ENCODE data around the gene SIM2. TPM values are rescaled to one million over a fixed set of nuclear protein-coding genes. Genes with fewer than 3 reads are reported as not detected.
A peak's percentile ranks its signal among the peaks of the same experiment; 100 is the strongest.

Gene SIM2
- total RNA-seq, 1 experiment from 2014 or later: not detected

- Histone ChIP-seq H2BK20ac (ENCODE audit: low read depth, low read length, poor library complexity, severe bottlenecking) (no peak overlapping the region), H3K18ac (ENCODE audit: insufficient read length, low read depth, low read length) (peak overlapping the region; percentile 76), H3K56ac (ENCODE audit: insufficient read length, low read depth, low read length) (no peak overlapping the region), H2AFZ (ENCODE audit: low read length) (no peak overlapping the region), H3K27ac (ENCODE audit: insufficient read length, low read depth, low read length) (peak overlapping the region; percentile 94), H2BK12ac (ENCODE audit: insufficient read length, low read depth, low read length) (no peak overlapping the region), H2AK5ac (ENCODE audit: insufficient read length, low read length) (no peak overlapping the region), H3K4ac (ENCODE audit: low read depth, low read length) (no peak overlapping the region; the same call in 1 of the 2 replicates), H3K9ac (ENCODE audit: extremely low read depth, insufficient read length, low read length) (no peak overlapping the region), H3K9me3 (ENCODE audit: control insufficient read depth, low read depth, low read length) (no peaks in the 10 kb centered on the region), H3K23me2 (ENCODE audit: insufficient read length, low read depth, low read length, poor library complexity, severe bottlenecking) (peaks cover 7% of the 10 kb centered on the region), H3K4me1 (ENCODE audit: insufficient read depth, low read length) (peaks cover 18% of the 10 kb centered on the region; the same call in 1 of the 2 replicates), H4K5ac (ENCODE audit: insufficient read length, low read depth, low read length) (no peak overlapping the region), H2BK15ac (ENCODE audit: low read depth, low read length) (no peak overlapping the region), H3K23ac (ENCODE audit: insufficient read length, low read depth, low read length) (no peak overlapping the region), H3K14ac (ENCODE audit: insufficient read depth, low read length) (no peak overlapping the region), H2BK120ac (ENCODE audit: low read depth, low read length, poor library complexity, severe bottlenecking) (no peak overlapping the region), H4K91ac (ENCODE audit: insufficient read length, low read depth, low read length) (no peak overlapping the region), H3K4me2 (ENCODE audit: insufficient read depth, insufficient read length, low read length) (no peak overlapping the region), H3K79me2 (ENCODE audit: insufficient read depth, low read length) (no peaks in the 10 kb centered on the region), H3K27me3 (ENCODE audit: insufficient read depth, low read length) (peaks cover 5% of the 10 kb centered on the region; the same call in 1 of the 2 replicates), H4K8ac (replicated peaks; ENCODE audit: insufficient read length, low read depth, low read length) (no peak overlapping the region), H3T11ph (ENCODE audit: low read length) (peak overlapping the region; percentile 71), H3K79me1 (ENCODE audit: insufficient read depth, low read depth, low read length, poor library complexity, severe bottlenecking) (no peaks in the 10 kb centered on the region), H2BK5ac (ENCODE audit: insufficient read length, low read length) (no peak overlapping the region), H4K20me1 (ENCODE audit: control insufficient read depth, insufficient read depth, insufficient read length) (no peaks in the 10 kb centered on the region)
- WGBS (ENCODE audit: extremely low coverage, insufficient read length, low lambda C conversion rate): no CpG with 5 or more reads among the region's 2 CpGs
- no peak for TF ChIP-seq CTCF (conservative IDR thresholded peaks at IDR 0.05)
- DNase-seq: no peak
- H3K27me3 Mint-ChIP-seq (ENCODE audit: low read depth): peaks cover 30% of the 10 kb centered on the region
- peak overlapping the region; percentile 13 to 63 for H3K4me3 Mint-ChIP-seq
- H3K4me1 Mint-ChIP-seq: peaks cover 57 to 60% of the 10 kb centered on the region in 2 experiments
- H3K9me3 Mint-ChIP-seq: no peaks in the 10 kb centered on the region; a peak in 1 of 5 replicates
- H3K27ac Mint-ChIP-seq: peak overlapping the region; percentile 97 to 99 (median 98); a peak in 6 of 7 replicates
- peaks cover 0 to 5% (median 0%) of the 10 kb centered on the region in 3 experiments; a peak in 3 of 7 replicates for H3K36me3 Mint-ChIP-seq (ENCODE audit: insufficient read depth in 1 of 3, low read depth in 3 of 3)
These were observed 51.7 kb downstream of the SIM2 start for GRCh38 chr21:36750576-36750959.

Measured in H9 (cell line).